Central memory CD8-positive, alpha-beta T cell (primary cell): ENCODE measurements around the gene CYB5A.

ENCODE experiments used
- ATAC-seq: fragments of 150-1000 bp; cut with Tn5 transposase; replicated peaks from 2 replicates; pipeline ENCODE4 v1.10.0; 2022; ENCODE audit warnings: mild to moderate bottlenecking, moderate FRiP score, moderate number of reproducible peaks; ENCODE audit not compliant: poor library complexity, severe bottlenecking; ENCODE audit errors: extremely low read depth
- DNase-seq, 2 donors: peaks; one replicate each; pipeline ENCODE4 v3.0.0; 2021; ENCODE audit warnings: low spot score in 2 of 2
- H3K27ac Mint-ChIP-seq: one replicate; pipeline ENCODE4 v1.8.0; 2022; ENCODE audit warnings: low read depth, mild to moderate bottlenecking, moderate library complexity, mixed read lengths
- H3K27me3 Mint-ChIP-seq: one replicate; pipeline ENCODE4 v1.8.0; 2022; ENCODE audit warnings: mixed read lengths
- H3K36me3 Mint-ChIP-seq: one replicate; pipeline ENCODE4 v1.8.0; 2022; ENCODE audit warnings: mild to moderate bottlenecking, moderate library complexity, mixed read lengths; ENCODE audit not compliant: insufficient read depth
- H3K4me1 Mint-ChIP-seq: one replicate; pipeline ENCODE4 v1.8.0; 2022; ENCODE audit warnings: mixed read lengths
- H3K4me3 Mint-ChIP-seq: one replicate; pipeline ENCODE4 v1.8.0; 2022; ENCODE audit warnings: mild to moderate bottlenecking, moderate library complexity, mixed read lengths
- H3K9me3 Mint-ChIP-seq: one replicate; pipeline ENCODE4 v1.8.0; 2022; ENCODE audit warnings: mixed read lengths

The CYB5A gene

GRCh38 chr18:74248189-74248588, 43.6 kb downstream of the CYB5A start:
- H3K9me3 Mint-ChIP-seq, result no peaks in the 10 kb centered on the region
- H3K36me3 Mint-ChIP-seq, result peaks cover 3% of the 10 kb centered on the region
- H3K4me3 Mint-ChIP-seq, result no peak overlapping the region
- no peaks in the 10 kb centered on the region for H3K4me1 Mint-ChIP-seq
- ATAC-seq, result no peak
- H3K27me3 Mint-ChIP-seq, result peaks cover 14% of the 10 kb centered on the region
- no peak overlapping the region for H3K27ac Mint-ChIP-seq
- no peak for DNase-seq

GRCh38 chr18:74244554-74244953, 47.2 kb downstream of the CYB5A start:
- H3K4me1 Mint-ChIP-seq, result no peaks in the 10 kb centered on the region
- no peak overlapping the region for H3K4me3 Mint-ChIP-seq
- H3K9me3 Mint-ChIP-seq, result no peaks in the 10 kb centered on the region
- peaks cover 48% of the 10 kb centered on the region for H3K27me3 Mint-ChIP-seq
- ATAC-seq (no peak), DNase-seq (no peak)
- H3K36me3 Mint-ChIP-seq, result no peaks in the 10 kb centered on the region
- H3K27ac Mint-ChIP-seq, result no peak overlapping the region

GRCh38 chr18:74243127-74243526, 48.6 kb downstream of the CYB5A start:
- Mint-ChIP-seq H3K4me3 (no peak overlapping the region), H3K27ac (no peak overlapping the region), H3K36me3 (no peaks in the 10 kb centered on the region), H3K27me3 (peaks cover 61% of the 10 kb centered on the region), H3K9me3 (no peaks in the 10 kb centered on the region), H3K4me1 (no peaks in the 10 kb centered on the region)
- DNase-seq (no peak), ATAC-seq (no peak)

- DNase-seq (no peak), ATAC-seq (no peak)
- no peaks in the 10 kb centered on the region for H3K36me3 Mint-ChIP-seq
- peaks cover 67% of the 10 kb centered on the region for H3K27me3 Mint-ChIP-seq
- no peak overlapping the region for H3K4me3 Mint-ChIP-seq
- H3K9me3 Mint-ChIP-seq, result no peaks in the 10 kb centered on the region
- H3K4me1 Mint-ChIP-seq, result no peaks in the 10 kb centered on the region
- H3K27ac Mint-ChIP-seq, result no peak overlapping the region
Measured at GRCh38 chr18:74242438-74243096, 49.2 kb downstream of the CYB5A start.

- no peaks in the 10 kb centered on the region for H3K9me3 Mint-ChIP-seq
- H3K4me1 Mint-ChIP-seq, result no peaks in the 10 kb centered on the region
- DNase-seq, result no peak
- no peaks in the 10 kb centered on the region for H3K36me3 Mint-ChIP-seq
- H3K4me3 Mint-ChIP-seq, result no peak overlapping the region
- no peak for ATAC-seq
- no peak overlapping the region for H3K27ac Mint-ChIP-seq
- H3K27me3 Mint-ChIP-seq, result peaks cover 73% of the 10 kb centered on the region
Measured at GRCh38 chr18:74241970-74242369, 49.8 kb downstream of the CYB5A start.

- Mint-ChIP-seq H3K4me1 (no peaks in the 10 kb centered on the region), H3K4me3 (no peak overlapping the region), H3K27me3 (peaks cover 78% of the 10 kb centered on the region), H3K36me3 (no peaks in the 10 kb centered on the region), H3K9me3 (no peaks in the 10 kb centered on the region), H3K27ac (no peak overlapping the region)
- DNase-seq, result no peak
- no peak for ATAC-seq
Measured at GRCh38 chr18:74241426-74241825, 50.3 kb downstream of the CYB5A start.

- Mint-ChIP-seq H3K27me3 (peaks cover 70% of the 10 kb centered on the region), H3K9me3 (no peaks in the 10 kb centered on the region), H3K4me3 (no peak overlapping the region), H3K27ac (no peak overlapping the region), H3K4me1 (no peaks in the 10 kb centered on the region), H3K36me3 (no peaks in the 10 kb centered on the region)
- no peak for DNase-seq
- no peak for ATAC-seq
Measured at GRCh38 chr18:74239567-74239966, 52.2 kb downstream of the CYB5A start.

- no peaks in the 10 kb centered on the region for H3K36me3 Mint-ChIP-seq
- no peak overlapping the region for H3K27ac Mint-ChIP-seq
- ATAC-seq (no peak), DNase-seq (no peak)
- no peaks in the 10 kb centered on the region for H3K9me3 Mint-ChIP-seq
- no peaks in the 10 kb centered on the region for H3K4me1 Mint-ChIP-seq
- H3K27me3 Mint-ChIP-seq, result peaks cover 30% of the 10 kb centered on the region
- no peak overlapping the region for H3K4me3 Mint-ChIP-seq
Measured at GRCh38 chr18:74234326-74235171, 57.2 kb downstream of the CYB5A start.

- no peaks in the 10 kb centered on the region for H3K9me3 Mint-ChIP-seq
- H3K27me3 Mint-ChIP-seq, result peaks cover 25% of the 10 kb centered on the region
- no peaks in the 10 kb centered on the region for H3K4me1 Mint-ChIP-seq
- no peak for DNase-seq
- no peaks in the 10 kb centered on the region for H3K36me3 Mint-ChIP-seq
- ATAC-seq, result no peak
- no peak overlapping the region for H3K4me3 Mint-ChIP-seq
- no peak overlapping the region for H3K27ac Mint-ChIP-seq
Measured at GRCh38 chr18:74233933-74234325, 57.8 kb downstream of the CYB5A start.

GRCh38 chr18:74230922-74231714, 60.6 kb downstream of the CYB5A start:
- no peaks in the 10 kb centered on the region for H3K4me1 Mint-ChIP-seq
- no peak overlapping the region for H3K4me3 Mint-ChIP-seq
- ATAC-seq (no peak), DNase-seq (no peak)
- no peaks in the 10 kb centered on the region for H3K9me3 Mint-ChIP-seq
- H3K36me3 Mint-ChIP-seq, result no peaks in the 10 kb centered on the region
- H3K27me3 Mint-ChIP-seq, result peaks cover 20% of the 10 kb centered on the region
- no peak overlapping the region for H3K27ac Mint-ChIP-seq

- Mint-ChIP-seq H3K4me3 (no peak overlapping the region), H3K27me3 (peaks cover 31% of the 10 kb centered on the region), H3K36me3 (no peaks in the 10 kb centered on the region), H3K27ac (no peak overlapping the region), H3K9me3 (no peaks in the 10 kb centered on the region), H3K4me1 (no peaks in the 10 kb centered on the region)
- DNase-seq (no peak), ATAC-seq (no peak)
Measured at GRCh38 chr18:74229891-74230290, 61.9 kb downstream of the CYB5A start.

- Mint-ChIP-seq H3K9me3 (no peaks in the 10 kb centered on the region), H3K27me3 (peaks cover 36% of the 10 kb centered on the region), H3K4me1 (no peaks in the 10 kb centered on the region), H3K4me3 (no peak overlapping the region), H3K36me3 (no peaks in the 10 kb centered on the region), H3K27ac (no peak overlapping the region)
- DNase-seq (no peak), ATAC-seq (no peak)
Measured at GRCh38 chr18:74229005-74229404, 62.8 kb downstream of the CYB5A start.
